GM23338 (cell line): ENCODE results near the gene MAPK8IP3.

Experiments used
- CREB1 ChIP-seq: fragments of 250-450 bp; sonication (Bioruptor Pico); IDR thresholded peaks from 2 replicates; pipeline ENCODE4 v1.5.0; 2020; ENCODE audit warnings: low read depth, mild to moderate bottlenecking, moderate library complexity
- CTCF ChIP-seq, 2 experiments: fragments of 200-600 bp in 1 of 2; sonication (generic) in 1 of 2; conservative IDR thresholded peaks; 2 replicates each; pipeline versions ENCODE4 v1.5.1 to v1.6.1; 2016 to 2017; ENCODE audit warnings: antibody characterized with exemption in 2 of 2, low read depth in 2 of 2, mild to moderate bottlenecking in 2 of 2, moderate library complexity in 1 of 2
- ETS1 ChIP-seq: IDR thresholded peaks from 2 replicates; pipeline ENCODE4 v1.6.1; 2016; ENCODE audit warnings: antibody characterized with exemption
- EZH2 ChIP-seq: fragments of 200-600 bp; sonication (generic); IDR thresholded peaks from one replicate; pipeline ENCODE4 v1.8.0; 2017; ENCODE audit warnings: antibody characterized with exemption, mild to moderate bottlenecking, low read depth; ENCODE audit not compliant: unreplicated experiment
- EZH2phosphoT487 ChIP-seq: fragments of 200-600 bp; sonication (generic); IDR thresholded peaks from one replicate; pipeline ENCODE4 v1.8.1; 2018; ENCODE audit warnings: antibody characterized with exemption; ENCODE audit not compliant: unreplicated experiment
- JUNB ChIP-seq: IDR thresholded peaks from one replicate; pipeline ENCODE4 v1.6.1; 2016; ENCODE audit warnings: antibody characterized with exemption; ENCODE audit not compliant: unreplicated experiment
- POLR2AphosphoS5 ChIP-seq: IDR thresholded peaks from 2 replicates; pipeline ENCODE4 v1.6.1; 2016; ENCODE audit warnings: antibody characterized with exemption, low read depth
- REST ChIP-seq: IDR thresholded peaks from one replicate; pipeline ENCODE4 v1.6.1; 2018; ENCODE audit warnings: antibody characterized with exemption; ENCODE audit not compliant: unreplicated experiment
- STAT1 ChIP-seq: IDR thresholded peaks from one replicate; pipeline ENCODE4 v1.6.1; 2016; ENCODE audit warnings: antibody characterized with exemption; ENCODE audit not compliant: unreplicated experiment
- ZNF114 ChIP-seq: fragments of 250-450 bp; sonication (Bioruptor Pico); IDR thresholded peaks from 2 replicates; pipeline ENCODE4 v1.5.0; 2020; ENCODE audit warnings: mild to moderate bottlenecking, moderate library complexity

- TF ChIP-seq EZH2 (no peak), CTCF (conservative IDR thresholded peaks at IDR 0.05; ENCODE audit: low read depth in 2 of 2) (no peak), EZH2phosphoT487 (no peak), CREB1 (CRISPR knock-in tag) (0 out of 2 replicates have a peak, but pooled peaks have one; percentile 13), REST (no peak), ZNF114 (CRISPR knock-in tag) (no peak), ETS1 (no peak), STAT1 (no peak), POLR2AphosphoS5 (peak; percentile 35), JUNB (no peak)
Measured at GRCh38 chr16:1770328-1771187, 64.6 kb downstream of the MAPK8IP3 start.
